Uterus (tissue), 2 donors: Measurements from ENCODE around the gene PIF1.

Experiments
- POLR2A ChIP-seq, 2 donors: fragments of 450-650 bp; IDR thresholded peaks; one replicate each; pipeline ENCODE4 v1.6.1; 2016; ENCODE audit warnings: antibody characterized with exemption in 2 of 2, mild to moderate bottlenecking in 1 of 2, moderate library complexity in 1 of 2
- TF ChIP-seq, protein P1 (sequence below), 4 experiments: fragments of 200-600 bp in 2 of 4; fragments of 450-650 bp in 2 of 4; sonication (generic) in 2 of 4; IDR thresholded peaks; one replicate each; pipeline ENCODE4 v1.5.1; 2016 to 2019; ENCODE audit warnings: antibody characterized with exemption in 4 of 4, mild to moderate bottlenecking in 2 of 4, moderate library complexity in 1 of 4

- TF ChIP-seq, protein P1, sequence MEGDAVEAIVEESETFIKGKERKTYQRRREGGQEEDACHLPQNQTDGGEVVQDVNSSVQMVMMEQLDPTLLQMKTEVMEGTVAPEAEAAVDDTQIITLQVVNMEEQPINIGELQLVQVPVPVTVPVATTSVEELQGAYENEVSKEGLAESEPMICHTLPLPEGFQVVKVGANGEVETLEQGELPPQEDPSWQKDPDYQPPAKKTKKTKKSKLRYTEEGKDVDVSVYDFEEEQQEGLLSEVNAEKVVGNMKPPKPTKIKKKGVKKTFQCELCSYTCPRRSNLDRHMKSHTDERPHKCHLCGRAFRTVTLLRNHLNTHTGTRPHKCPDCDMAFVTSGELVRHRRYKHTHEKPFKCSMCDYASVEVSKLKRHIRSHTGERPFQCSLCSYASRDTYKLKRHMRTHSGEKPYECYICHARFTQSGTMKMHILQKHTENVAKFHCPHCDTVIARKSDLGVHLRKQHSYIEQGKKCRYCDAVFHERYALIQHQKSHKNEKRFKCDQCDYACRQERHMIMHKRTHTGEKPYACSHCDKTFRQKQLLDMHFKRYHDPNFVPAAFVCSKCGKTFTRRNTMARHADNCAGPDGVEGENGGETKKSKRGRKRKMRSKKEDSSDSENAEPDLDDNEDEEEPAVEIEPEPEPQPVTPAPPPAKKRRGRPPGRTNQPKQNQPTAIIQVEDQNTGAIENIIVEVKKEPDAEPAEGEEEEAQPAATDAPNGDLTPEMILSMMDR (IDR thresholded peaks at IDR 0.05): no peak
- no peak for TF ChIP-seq POLR2A (IDR thresholded peaks at IDR 0.05)
These were observed 58.2 kb downstream of the PIF1 start for GRCh38 chr15:64767203-64767602.
